Measurements from ENCODE around the gene ZNF605.
"Not testable (repeated sequence)": the region's sequence is repeated elsewhere in the genome, so short reads cannot be mapped to it uniquely, and the experiment has no call there.

DNA sequence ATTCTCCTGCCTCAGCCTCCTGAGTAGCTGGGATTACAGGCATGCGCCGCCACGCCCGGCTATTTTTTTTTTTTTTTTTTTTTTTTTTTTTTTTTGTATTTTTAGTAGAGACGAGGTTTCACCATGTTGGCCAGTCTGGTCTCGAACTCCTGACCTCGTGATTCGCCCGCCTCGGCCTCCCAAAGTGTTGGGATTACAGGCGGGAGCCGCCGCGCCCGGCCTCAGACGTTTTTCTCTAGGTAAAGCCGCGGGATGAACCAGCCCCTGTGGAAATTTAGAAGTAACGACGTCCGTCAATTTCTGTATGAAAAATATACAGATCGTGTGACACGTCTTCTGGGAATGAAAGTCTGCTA lies 48.3 kb downstream of the ZNF605 start:
- TF ChIP-seq, protein P1, sequence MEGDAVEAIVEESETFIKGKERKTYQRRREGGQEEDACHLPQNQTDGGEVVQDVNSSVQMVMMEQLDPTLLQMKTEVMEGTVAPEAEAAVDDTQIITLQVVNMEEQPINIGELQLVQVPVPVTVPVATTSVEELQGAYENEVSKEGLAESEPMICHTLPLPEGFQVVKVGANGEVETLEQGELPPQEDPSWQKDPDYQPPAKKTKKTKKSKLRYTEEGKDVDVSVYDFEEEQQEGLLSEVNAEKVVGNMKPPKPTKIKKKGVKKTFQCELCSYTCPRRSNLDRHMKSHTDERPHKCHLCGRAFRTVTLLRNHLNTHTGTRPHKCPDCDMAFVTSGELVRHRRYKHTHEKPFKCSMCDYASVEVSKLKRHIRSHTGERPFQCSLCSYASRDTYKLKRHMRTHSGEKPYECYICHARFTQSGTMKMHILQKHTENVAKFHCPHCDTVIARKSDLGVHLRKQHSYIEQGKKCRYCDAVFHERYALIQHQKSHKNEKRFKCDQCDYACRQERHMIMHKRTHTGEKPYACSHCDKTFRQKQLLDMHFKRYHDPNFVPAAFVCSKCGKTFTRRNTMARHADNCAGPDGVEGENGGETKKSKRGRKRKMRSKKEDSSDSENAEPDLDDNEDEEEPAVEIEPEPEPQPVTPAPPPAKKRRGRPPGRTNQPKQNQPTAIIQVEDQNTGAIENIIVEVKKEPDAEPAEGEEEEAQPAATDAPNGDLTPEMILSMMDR (IDR thresholded peaks at IDR 0.05) = not testable (repeated sequence)
- TF ChIP-seq POLR2AphosphoS5 (IDR thresholded peaks at IDR 0.05; ENCODE audit: low read depth, low read length); SIN3A (IDR thresholded peaks at IDR 0.05; ENCODE audit: borderline replicate concordance, insufficient read depth, low read depth, low read length): not testable (repeated sequence)
- TF ChIP-seq, protein P2, sequence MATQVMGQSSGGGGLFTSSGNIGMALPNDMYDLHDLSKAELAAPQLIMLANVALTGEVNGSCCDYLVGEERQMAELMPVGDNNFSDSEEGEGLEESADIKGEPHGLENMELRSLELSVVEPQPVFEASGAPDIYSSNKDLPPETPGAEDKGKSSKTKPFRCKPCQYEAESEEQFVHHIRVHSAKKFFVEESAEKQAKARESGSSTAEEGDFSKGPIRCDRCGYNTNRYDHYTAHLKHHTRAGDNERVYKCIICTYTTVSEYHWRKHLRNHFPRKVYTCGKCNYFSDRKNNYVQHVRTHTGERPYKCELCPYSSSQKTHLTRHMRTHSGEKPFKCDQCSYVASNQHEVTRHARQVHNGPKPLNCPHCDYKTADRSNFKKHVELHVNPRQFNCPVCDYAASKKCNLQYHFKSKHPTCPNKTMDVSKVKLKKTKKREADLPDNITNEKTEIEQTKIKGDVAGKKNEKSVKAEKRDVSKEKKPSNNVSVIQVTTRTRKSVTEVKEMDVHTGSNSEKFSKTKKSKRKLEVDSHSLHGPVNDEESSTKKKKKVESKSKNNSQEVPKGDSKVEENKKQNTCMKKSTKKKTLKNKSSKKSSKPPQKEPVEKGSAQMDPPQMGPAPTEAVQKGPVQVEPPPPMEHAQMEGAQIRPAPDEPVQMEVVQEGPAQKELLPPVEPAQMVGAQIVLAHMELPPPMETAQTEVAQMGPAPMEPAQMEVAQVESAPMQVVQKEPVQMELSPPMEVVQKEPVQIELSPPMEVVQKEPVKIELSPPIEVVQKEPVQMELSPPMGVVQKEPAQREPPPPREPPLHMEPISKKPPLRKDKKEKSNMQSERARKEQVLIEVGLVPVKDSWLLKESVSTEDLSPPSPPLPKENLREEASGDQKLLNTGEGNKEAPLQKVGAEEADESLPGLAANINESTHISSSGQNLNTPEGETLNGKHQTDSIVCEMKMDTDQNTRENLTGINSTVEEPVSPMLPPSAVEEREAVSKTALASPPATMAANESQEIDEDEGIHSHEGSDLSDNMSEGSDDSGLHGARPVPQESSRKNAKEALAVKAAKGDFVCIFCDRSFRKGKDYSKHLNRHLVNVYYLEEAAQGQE (IDR thresholded peaks at IDR 0.05; ENCODE audit: insufficient read depth in 1 of 2, low read depth in 2 of 2, low read length in 1 of 2) = not testable (repeated sequence)

All from Panc1 (cell line).